Measurements from ENCODE around the gene FOXD1.

Gene FOXD1

GRCh38 chr5:73438645-73439470 lies 9.7 kb downstream of the FOXD1 start:
- DNase-seq = peak in 1 of 2 experiments; percentile 12

- DNase-seq = no peak
Measured at GRCh38 chr5:73437777-73438644, 10.6 kb downstream of the FOXD1 start.

- peak in 1 of 2 experiments; percentile 50 for DNase-seq
Measured at GRCh38 chr5:73437101-73437776, 11.3 kb downstream of the FOXD1 start.

GRCh38 chr5:73436535-73437100 lies 12.0 kb downstream of the FOXD1 start:
- no peak for DNase-seq

- peak in 1 of 2 experiments; percentile 16 for DNase-seq
Measured at GRCh38 chr5:73435759-73436534, 12.6 kb downstream of the FOXD1 start.

- DNase-seq = peak in 1 of 2 experiments; percentile 22
Measured at GRCh38 chr5:73434907-73435306, 13.7 kb downstream of the FOXD1 start.

- DNase-seq = no peak
Measured at GRCh38 chr5:73434461-73434860, 14.1 kb downstream of the FOXD1 start.

- DNase-seq = peak in 1 of 2 experiments; percentile 63
Measured at GRCh38 chr5:73433982-73434342, 14.6 kb downstream of the FOXD1 start.

- DNase-seq = no peak
Measured at GRCh38 chr5:73433272-73433981, 15.2 kb downstream of the FOXD1 start.

GRCh38 chr5:73431204-73431851 lies 17.2 kb downstream of the FOXD1 start:
- no peak for DNase-seq

GRCh38 chr5:73426034-73426433 lies 22.5 kb downstream of the FOXD1 start:
- no peak for DNase-seq

- no peak for DNase-seq
Measured at GRCh38 chr5:73424556-73424977, 24.0 kb downstream of the FOXD1 start.

GRCh38 chr5:73422164-73422563 lies 26.4 kb downstream of the FOXD1 start:
- no peak for DNase-seq

GRCh38 chr5:73420666-73421065 lies 27.9 kb downstream of the FOXD1 start:
- no peak for DNase-seq

- peak; percentile 27 to 61 for DNase-seq
Measured at GRCh38 chr5:73419465-73420390, 28.8 kb downstream of the FOXD1 start.

- no peak for DNase-seq
Measured at GRCh38 chr5:73419117-73419464, 29.5 kb downstream of the FOXD1 start.

- DNase-seq = peak in 1 of 2 experiments; percentile 6
Measured at GRCh38 chr5:73418244-73418691, 30.3 kb downstream of the FOXD1 start.

GRCh38 chr5:73417303-73418034 lies 31.1 kb downstream of the FOXD1 start:
- no peak for DNase-seq

- DNase-seq = no peak
Measured at GRCh38 chr5:73415617-73416016, 33.0 kb downstream of the FOXD1 start.

Measured in NCI-H524 (cell line).